22Rv1 (cell line): ENCODE results near the gene FAM170B.

Experiments used
- H3K27ac ChIP-seq: fragments of 450-650 bp; 2 replicates; pipeline ENCODE4 v1.5.1; 2017
- CTCF ChIP-seq: fragments of 450-650 bp; IDR thresholded peaks from 2 replicates; pipeline ENCODE4 v1.5.1; 2017; ENCODE audit warnings: mild to moderate bottlenecking
- ZFX ChIP-seq: fragments of 450-650 bp; IDR thresholded peaks from 2 replicates; pipeline ENCODE4 v1.6.1; 2017; ENCODE audit warnings: antibody characterized with exemption, borderline replicate concordance

FAM170B gene

DNA sequence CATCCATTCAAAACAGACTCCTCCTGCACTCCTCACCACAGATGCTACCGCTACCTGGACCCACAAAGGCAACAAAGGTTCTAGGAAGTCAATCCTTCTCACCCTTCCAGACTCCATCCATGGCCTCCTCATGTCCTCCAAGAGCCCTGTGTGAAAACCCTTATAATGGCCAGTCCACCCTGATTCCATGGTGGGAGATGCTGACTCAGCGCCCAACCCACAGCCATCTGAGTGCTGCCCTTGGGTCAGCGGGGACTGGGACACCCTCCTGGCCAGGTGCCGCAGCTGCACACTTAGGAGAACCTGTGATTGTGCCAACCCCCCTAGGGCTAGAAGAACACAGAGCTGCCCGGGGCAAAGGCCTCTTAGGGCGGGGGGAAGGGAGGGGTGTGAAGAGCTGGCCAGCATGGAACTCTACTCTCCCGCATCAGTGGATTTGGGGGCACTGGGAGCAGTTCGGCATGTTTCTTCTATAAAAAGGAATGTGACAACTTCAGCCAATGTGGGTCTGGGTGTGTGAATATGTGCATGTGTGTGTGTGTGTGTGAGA is 29.0 kb upstream of the FAM170B start:
- no peak for TF ChIP-seq ZFX
- no peak for TF ChIP-seq CTCF
- no peak overlapping the region for H3K27ac ChIP-seq

DNA sequence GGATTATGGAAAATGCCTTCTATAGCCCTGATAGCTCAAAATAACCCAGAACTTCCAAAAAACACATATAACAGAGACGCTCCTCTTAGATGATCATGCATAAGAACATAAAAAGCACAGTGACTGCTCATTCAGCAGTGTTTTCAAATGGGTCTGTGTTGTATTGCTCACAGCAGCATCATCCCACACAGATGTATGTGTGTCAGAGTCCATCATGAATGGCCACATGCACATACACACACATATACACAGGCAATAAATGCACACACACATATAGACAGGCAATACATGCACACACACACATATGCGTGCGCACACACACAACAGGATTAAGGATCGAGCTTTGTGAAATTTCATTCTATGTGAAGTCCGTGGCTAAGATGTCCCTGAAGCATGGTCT is 28.2 kb upstream of the FAM170B start:
- no peak overlapping the region for H3K27ac ChIP-seq
- TF ChIP-seq ZFX (no peak), CTCF (no peak)

DNA sequence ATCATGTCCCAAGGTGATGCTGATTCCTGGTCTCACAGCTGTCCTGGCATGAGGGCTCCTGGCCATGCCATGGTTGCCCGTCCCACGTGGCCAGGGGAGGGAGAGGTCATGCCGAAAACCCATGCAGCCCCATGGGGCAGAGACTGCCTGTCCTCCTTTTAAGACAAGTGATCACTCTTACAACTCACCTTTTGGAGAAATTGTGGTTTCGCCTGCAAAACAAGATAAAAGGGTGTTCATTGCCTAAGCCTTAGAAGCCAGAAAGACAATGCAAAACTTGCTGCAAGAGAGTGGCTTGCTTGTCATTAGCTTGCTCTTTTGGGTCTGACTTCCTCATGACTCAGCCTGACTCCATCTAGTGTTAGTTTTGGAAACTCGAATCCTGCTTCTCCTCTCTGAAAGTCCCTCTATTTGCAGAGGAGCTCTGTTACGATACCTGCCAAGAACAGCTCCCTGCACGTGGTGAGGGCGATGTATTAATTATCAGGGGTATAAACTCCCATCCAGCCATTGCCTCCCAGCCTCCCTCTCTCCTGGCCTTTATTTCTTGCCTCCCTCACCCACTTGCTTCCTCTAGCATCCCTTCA is 27.7 kb upstream of the FAM170B start:
- TF ChIP-seq ZFX: no peak
- no peak for TF ChIP-seq CTCF
- no peak overlapping the region for H3K27ac ChIP-seq

DNA sequence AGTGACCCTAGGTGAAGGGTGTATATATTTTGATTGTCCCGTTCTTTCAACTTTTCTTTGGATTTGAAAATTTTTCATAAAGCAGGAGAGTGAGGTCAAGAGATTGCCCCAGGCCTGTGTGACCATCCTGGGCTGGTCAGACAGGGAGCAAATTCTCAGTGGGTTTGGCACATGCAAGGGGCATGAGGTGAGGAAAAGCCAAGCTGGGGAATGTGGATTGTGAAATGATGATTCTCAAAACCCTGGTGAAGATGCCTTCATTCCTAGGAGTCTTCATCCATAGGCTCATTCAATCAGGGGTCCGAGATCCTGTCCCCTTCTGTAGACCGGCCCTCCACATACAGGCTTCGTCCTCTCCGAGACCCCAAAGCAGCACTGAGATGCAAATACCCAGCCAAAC is 27.0 kb upstream of the FAM170B start:
- no peak overlapping the region for H3K27ac ChIP-seq
- TF ChIP-seq ZFX: no peak
- no peak for TF ChIP-seq CTCF

DNA sequence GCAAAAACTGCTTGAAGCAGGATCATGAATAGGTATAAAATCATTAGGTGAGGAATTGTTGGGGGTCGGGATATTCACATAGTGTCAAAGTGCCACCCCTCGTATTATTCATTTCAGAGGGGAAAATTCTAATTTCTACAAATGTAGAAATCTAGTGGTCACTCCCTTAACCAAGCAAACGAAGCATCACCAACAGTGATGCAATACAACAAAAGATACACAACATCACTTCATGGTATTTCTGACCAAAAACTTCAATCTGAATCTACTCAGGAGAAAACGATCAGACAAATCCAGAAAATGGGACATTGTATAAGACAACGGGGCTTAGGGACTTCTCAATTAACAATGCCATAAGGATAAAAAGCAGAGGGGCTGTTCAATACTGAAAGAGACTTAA is 26.3 kb upstream of the FAM170B start:
- no peak overlapping the region for H3K27ac ChIP-seq
- no peak for TF ChIP-seq CTCF
- no peak for TF ChIP-seq ZFX

DNA sequence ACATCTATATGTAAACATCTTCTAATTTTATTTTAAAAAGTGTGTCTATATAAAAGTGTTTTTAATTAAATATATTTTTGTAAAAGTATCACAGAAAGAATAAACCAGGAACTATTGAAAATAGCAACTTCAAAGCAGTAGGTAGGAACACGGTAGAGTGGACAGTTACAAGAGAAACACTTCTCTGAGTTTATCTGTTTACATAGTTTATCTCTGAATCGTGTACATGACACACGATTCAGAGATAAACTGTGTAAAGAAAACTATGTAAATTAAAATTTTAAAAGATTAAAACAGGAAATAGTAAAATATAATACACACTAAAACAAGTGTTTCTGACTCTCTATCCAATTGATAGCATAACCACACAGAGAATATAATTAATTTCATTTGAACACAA is 25.1 kb upstream of the FAM170B start:
- no peak overlapping the region for H3K27ac ChIP-seq
- TF ChIP-seq ZFX (no peak), CTCF (no peak)

DNA sequence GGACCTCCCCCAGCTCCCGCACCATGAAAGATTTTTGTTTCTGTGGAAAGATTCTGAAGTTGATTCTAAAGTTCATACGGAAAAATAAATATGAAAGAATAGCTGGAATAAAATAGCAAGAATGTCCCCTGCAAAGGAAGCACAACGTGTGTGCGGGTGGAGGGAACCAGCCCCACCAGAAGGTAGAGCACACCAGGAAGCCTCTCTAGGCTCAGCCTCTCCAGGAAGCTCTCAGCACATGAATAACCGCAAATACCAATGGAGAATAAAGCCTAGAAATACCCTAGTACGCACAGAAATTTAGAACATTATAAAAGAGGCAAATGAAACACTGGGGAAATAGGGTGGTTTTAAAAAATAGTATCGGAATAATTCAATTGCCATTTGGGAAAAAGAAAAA is 24.6 kb upstream of the FAM170B start:
- TF ChIP-seq CTCF (no peak), ZFX (no peak)
- no peak overlapping the region for H3K27ac ChIP-seq
